Measurements from ENCODE around the gene NDUFA8.
A peak's percentile ranks its signal among the peaks of the same experiment; 100 is the strongest.

The NDUFA8 gene

DNA sequence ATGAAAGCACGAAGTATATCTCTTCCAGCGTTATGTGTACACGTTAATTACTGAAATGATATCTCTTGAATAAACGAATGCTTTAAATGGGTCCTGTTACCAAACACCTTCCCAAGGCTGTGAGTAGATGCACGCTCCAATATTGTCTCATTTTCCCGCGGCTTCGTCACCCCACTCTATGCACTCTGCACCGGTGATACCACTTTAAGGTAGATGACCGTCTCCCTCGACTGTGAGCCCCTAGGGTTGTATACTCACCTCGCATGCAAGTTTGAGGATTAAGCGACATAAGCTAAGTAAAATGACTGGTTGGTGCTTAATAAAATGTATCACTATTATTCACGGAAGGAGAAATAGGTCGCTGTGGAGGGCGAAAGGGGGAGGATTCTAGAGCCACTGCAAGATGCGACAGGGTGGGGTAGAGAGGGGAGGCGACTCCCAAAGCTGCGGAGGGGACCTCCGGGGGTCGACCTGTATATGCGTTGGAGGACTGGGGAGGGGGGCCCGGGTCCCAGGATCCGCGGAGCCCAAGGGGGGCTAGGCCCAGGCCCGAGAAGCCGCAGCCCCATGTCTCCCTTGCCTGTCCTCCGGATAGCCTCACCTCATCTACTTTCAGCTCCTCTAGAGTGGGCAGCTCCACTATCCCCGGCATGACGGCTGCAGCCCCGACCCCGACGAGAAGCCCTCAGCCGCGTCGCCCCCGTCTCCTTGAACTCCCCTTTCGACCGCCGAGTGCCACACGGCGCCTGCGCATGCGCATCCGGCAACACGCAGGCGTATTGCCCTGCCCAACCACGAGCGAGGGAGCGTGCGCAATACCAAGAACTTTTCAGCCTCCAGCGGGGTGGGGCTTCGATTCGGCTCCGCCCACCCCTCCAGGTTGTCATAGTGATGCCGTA, at the start of gene NDUFA8, which contains the start of gene MORN5:
Gene NDUFA8 (minus strand): TSS at position 754 of the 899 bp plus-strand sequence. CDS start 102 bp downstream, at position 652.
Gene MORN5 (plus strand): TSS at position 883 of the 899 bp plus-strand sequence. CDS start 65 bp downstream, outside the sequence.
- TF ChIP-seq, protein P1, sequence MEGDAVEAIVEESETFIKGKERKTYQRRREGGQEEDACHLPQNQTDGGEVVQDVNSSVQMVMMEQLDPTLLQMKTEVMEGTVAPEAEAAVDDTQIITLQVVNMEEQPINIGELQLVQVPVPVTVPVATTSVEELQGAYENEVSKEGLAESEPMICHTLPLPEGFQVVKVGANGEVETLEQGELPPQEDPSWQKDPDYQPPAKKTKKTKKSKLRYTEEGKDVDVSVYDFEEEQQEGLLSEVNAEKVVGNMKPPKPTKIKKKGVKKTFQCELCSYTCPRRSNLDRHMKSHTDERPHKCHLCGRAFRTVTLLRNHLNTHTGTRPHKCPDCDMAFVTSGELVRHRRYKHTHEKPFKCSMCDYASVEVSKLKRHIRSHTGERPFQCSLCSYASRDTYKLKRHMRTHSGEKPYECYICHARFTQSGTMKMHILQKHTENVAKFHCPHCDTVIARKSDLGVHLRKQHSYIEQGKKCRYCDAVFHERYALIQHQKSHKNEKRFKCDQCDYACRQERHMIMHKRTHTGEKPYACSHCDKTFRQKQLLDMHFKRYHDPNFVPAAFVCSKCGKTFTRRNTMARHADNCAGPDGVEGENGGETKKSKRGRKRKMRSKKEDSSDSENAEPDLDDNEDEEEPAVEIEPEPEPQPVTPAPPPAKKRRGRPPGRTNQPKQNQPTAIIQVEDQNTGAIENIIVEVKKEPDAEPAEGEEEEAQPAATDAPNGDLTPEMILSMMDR (IDR thresholded peaks at IDR 0.05; ENCODE audit: borderline replicate concordance, control extremely low read depth, extremely low read depth, insufficient read depth, missing control alignments): no peak
- in situ Hi-C loops (cut with MboI; ENCODE audit: low sequenced_read_pairs, unreplicated experiment): no loop called here
- peak; percentile 99 for DNase-seq (ENCODE audit: low spot score)

DNA sequence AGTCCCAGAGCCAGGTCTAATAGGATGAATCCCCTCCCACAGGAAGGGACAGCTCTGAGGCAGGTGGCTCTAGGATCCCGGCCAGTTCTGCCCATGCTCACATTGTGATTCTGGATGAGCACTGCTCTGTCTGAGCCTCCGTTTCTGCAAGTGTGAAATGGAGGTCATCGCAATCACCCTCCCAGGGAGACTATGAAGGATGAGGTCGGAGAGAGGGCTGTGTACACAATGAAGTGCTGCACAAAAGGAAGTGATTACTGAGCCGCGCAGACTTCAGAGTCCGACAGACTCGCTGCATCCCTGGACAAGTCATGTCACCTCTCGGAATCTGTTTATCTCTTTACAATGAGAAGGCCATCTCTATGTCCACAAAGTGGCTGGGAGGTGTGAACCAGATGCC, 47.5 kb upstream of the NDUFA8 start:
- in situ Hi-C loops (cut with MboI; ENCODE audit: low sequenced_read_pairs, unreplicated experiment): no loop called here
- no peak for DNase-seq (ENCODE audit: low spot score)

DNA sequence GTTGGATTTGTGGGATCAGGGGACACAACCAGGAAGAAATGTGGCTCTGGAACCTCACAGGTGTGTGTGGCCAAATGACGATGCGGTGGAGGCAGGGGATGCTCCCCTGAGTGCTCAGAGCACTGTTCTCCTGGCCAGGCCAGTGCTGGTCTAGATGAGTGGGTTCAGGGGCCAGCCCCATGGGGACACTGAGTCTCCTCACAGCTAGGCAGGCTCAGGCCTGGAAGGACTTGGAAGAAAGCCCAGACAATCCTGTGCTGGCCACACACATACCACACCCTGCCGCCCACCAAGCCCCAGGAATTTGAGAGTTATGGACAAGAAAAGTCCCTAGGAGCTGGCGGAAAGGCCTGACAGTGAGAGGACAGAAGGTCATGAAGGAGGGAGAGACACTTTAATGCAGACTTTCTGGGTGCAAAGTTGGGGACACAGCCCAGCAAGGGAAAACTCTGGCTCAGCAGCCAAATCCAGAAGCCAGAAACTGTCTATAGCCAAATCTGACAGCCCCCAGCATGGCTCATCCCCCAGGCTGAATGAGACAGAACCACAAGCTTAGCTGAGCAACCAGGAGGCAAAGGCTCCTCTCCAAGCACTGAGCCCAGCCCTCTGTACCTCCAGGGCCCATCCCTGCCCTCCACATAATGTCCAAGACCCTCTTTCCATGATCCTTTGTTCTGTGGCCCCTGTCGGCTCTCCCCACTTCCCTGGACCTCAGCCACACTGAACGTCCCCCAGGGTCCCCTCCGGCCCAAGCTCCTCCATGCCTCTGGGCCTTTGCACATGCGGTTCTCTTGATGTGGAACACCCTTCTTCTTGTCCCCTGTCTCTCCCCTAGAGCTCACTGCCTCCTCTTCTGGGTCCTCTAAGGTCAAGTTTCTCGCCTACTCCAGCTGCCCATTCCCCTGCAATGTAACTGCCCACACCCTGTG, 46.8 kb upstream of the NDUFA8 start:
- in situ Hi-C loops (cut with MboI; ENCODE audit: low sequenced_read_pairs, unreplicated experiment): no loop called here
- no peak for DNase-seq (ENCODE audit: low spot score)
- TF ChIP-seq, protein P1 (IDR thresholded peaks at IDR 0.05; ENCODE audit: borderline replicate concordance, control extremely low read depth, extremely low read depth, insufficient read depth, missing control alignments): no peak

More for the DNA sequence above, 47.5 kb upstream of the NDUFA8 start:
- TF ChIP-seq, protein P1 (IDR thresholded peaks at IDR 0.05; ENCODE audit: borderline replicate concordance, control extremely low read depth, extremely low read depth, insufficient read depth, missing control alignments): no peak

DNA sequence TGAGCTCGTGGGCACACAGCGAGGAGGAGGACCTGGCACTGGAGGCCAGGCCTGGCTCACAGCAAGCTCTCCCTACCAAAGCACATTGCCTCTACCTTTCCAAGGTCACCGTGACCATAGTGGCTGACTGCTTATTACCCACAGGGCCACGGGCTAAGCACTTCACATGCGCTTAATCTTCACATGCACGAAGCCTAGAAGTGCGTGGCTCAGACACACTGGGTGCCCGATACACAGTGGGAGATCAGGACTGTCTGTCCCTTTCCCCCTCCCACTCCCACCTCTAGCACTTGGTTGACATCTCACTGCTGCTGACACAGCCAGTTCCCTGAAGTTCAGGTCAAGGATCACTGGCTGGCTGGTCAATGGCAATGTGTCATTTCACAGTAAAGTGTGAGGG, 45.6 kb upstream of the NDUFA8 start:
- no peak for DNase-seq (ENCODE audit: low spot score)
- TF ChIP-seq, protein P1 (IDR thresholded peaks at IDR 0.05; ENCODE audit: borderline replicate concordance, control extremely low read depth, extremely low read depth, insufficient read depth, missing control alignments): no peak
- in situ Hi-C loops (cut with MboI; ENCODE audit: low sequenced_read_pairs, unreplicated experiment): no loop called here

DNA sequence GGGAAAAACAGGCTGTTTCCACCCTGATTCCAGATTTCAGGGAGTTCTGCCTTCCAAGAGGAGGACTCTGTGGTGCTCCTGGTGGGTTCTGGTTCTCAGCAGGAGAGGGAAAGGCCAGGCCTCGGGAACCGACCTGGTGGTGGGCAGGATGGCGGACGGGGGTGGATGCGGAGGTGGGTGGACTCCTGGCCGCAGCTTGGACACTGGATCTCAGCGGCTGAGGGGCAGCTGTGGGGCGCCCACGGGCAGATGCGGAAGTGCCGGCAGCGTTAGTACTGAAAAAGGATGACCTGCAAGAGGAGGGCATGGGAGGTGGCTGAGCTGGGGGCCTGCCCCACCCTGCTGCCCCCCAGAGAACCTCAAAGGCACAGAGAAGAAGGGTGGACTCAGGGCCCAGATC, 44.9 kb upstream of the NDUFA8 start:
- TF ChIP-seq, protein P1 (IDR thresholded peaks at IDR 0.05; ENCODE audit: borderline replicate concordance, control extremely low read depth, extremely low read depth, insufficient read depth, missing control alignments): no peak
- DNase-seq (ENCODE audit: low spot score): no peak
- in situ Hi-C loops (cut with MboI; ENCODE audit: low sequenced_read_pairs, unreplicated experiment): no loop called here

DNA sequence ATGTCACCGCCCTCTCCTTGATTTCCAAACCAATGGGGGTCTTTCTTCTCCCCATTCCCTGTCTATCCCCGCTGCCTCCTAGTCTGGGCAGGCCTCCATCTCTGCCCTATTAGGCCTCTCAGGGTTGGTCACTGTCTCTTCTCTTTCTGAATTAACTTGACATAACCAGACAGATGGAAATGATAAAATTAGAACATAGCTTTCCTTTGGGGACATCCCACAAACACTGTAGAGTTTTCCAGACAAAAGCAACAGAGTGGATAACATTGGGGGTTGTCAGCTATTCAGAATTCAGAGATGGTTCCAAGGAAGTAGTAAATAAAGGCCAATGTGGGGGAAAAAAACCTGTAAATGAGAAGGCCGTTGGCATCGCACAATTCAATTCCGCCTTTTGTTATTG, 44.5 kb upstream of the NDUFA8 start:
- in situ Hi-C loops (cut with MboI; ENCODE audit: low sequenced_read_pairs, unreplicated experiment): no loop called here

More for the DNA sequence above, 44.5 kb upstream of the NDUFA8 start:
- no peak for DNase-seq (ENCODE audit: low spot score)
- TF ChIP-seq, protein P1 (IDR thresholded peaks at IDR 0.05; ENCODE audit: borderline replicate concordance, control extremely low read depth, extremely low read depth, insufficient read depth, missing control alignments): no peak
